MM.1S (cell line): ENCODE results near the gene CFHR2.

ENCODE experiments used
- CTCF ChIP-seq: fragments of 300-600 bp; sonication (generic); IDR thresholded peaks from 2 replicates; pipeline ENCODE4 v1.5.1; 2016; ENCODE audit warnings: antibody characterized with exemption, low read length, mixed read lengths
- EZH2phosphoT487 ChIP-seq: fragments of 300-600 bp; sonication (generic); IDR thresholded peaks from 2 replicates; pipeline ENCODE4 v1.6.1; 2018; ENCODE audit warnings: antibody characterized with exemption, low read length

GRCh38 chr1:196955926-196956325, 12.4 kb downstream of the CFHR2 start:
- TF ChIP-seq CTCF (no peak), EZH2phosphoT487 (no peak)
